Keratinocyte (primary cell): Measurements from ENCODE around the gene PEX5L. TPM values are rescaled to one million over a fixed set of nuclear protein-coding genes. Genes with fewer than 3 reads are reported as not detected.

ENCODE experiments used
- DNase-seq: peaks from one replicate; pipeline ENCODE4 v3.0.0-alpha.2; 2011; ENCODE audit warnings: low read depth, missing footprints, low spot score
- FAIRE-seq: peaks from 2 replicates; lab custom pipeline; 2011; peaks lifted over from hg19 to GRCh38; lab: Jason Lieb, UNC
- H2AFZ ChIP-seq: 2 replicates; pipeline ENCODE4 v1.6.0; 2012; ENCODE audit warnings: low read length, control low read depth, inconsistent platforms; ENCODE audit not compliant: control insufficient read depth
- H3K27ac ChIP-seq: 2 replicates; pipeline ENCODE4 v1.5.1; 2011; ENCODE audit warnings: low read length; ENCODE audit not compliant: control insufficient read depth, insufficient read depth
- H3K27me3 ChIP-seq: 3 replicates; pipeline ENCODE4 v1.6.0; 2011; ENCODE audit warnings: low read length; ENCODE audit not compliant: control insufficient read depth, insufficient read depth; ENCODE audit errors: extremely low read depth
- H3K36me3 ChIP-seq, 2 experiments: 2 replicates in 1 of 2; 3 replicates in 1 of 2; pipeline ENCODE4 v1.5.1; 2011; ENCODE audit warnings: low read length in 2 of 2, mild to moderate bottlenecking in 1 of 2; ENCODE audit not compliant: control insufficient read depth in 2 of 2, insufficient read depth in 2 of 2; ENCODE audit errors: extremely low read depth in 1 of 2
- H3K4me1 ChIP-seq: 3 replicates; pipeline ENCODE4 v1.5.1; 2011; ENCODE audit warnings: low read length; ENCODE audit not compliant: control insufficient read depth, insufficient read depth; ENCODE audit errors: extremely low read depth
- H3K4me2 ChIP-seq: 3 replicates; pipeline ENCODE4 v1.6.0; 2011; ENCODE audit warnings: low read depth, low read length; ENCODE audit not compliant: control insufficient read depth, insufficient read depth; ENCODE audit errors: extremely low read depth
- H3K4me3 ChIP-seq, 3 experiments: fragments of 200-600 bp in 1 of 3; sonication (generic) in 1 of 3; 2 replicates in 2 of 3; 3 replicates in 1 of 3; pipeline ENCODE4 v1.5.1; 2011 to 2016; ENCODE audit warnings: low read length in 3 of 3, mild to moderate bottlenecking in 3 of 3, control low read depth in 2 of 3, inconsistent platforms in 1 of 3, low read depth in 1 of 3, mixed read lengths in 1 of 3, mixed run types in 1 of 3, moderate library complexity in 1 of 3; ENCODE audit not compliant: control insufficient read depth in 2 of 3, insufficient read depth in 2 of 3; ENCODE audit errors: extremely low read depth in 1 of 3
- H3K79me2 ChIP-seq: 2 replicates; pipeline ENCODE4 v1.6.0; 2012; ENCODE audit warnings: low read length; ENCODE audit not compliant: control insufficient read depth, insufficient read depth
- H3K9ac ChIP-seq: 3 replicates; pipeline ENCODE4 v1.6.0; 2011; ENCODE audit warnings: low read length; ENCODE audit not compliant: control insufficient read depth, insufficient read depth; ENCODE audit errors: extremely low read depth
- H3K9me1 ChIP-seq: 3 replicates; pipeline ENCODE4 v1.6.0; 2011; ENCODE audit warnings: low read length; ENCODE audit not compliant: control insufficient read depth, insufficient read depth; ENCODE audit errors: extremely low read depth
- H3K9me3 ChIP-seq: 2 replicates; pipeline ENCODE4 v1.5.1; 2012; ENCODE audit warnings: low read depth, low read length; ENCODE audit not compliant: control insufficient read depth
- H4K20me1 ChIP-seq: 3 replicates; pipeline ENCODE4 v1.6.0; 2011; ENCODE audit warnings: low read length; ENCODE audit not compliant: control insufficient read depth, insufficient read depth; ENCODE audit errors: extremely low read depth
- CTCF ChIP-seq, 3 experiments: IDR thresholded peaks in 1 of 3; conservative IDR thresholded peaks in 1 of 3; optimal IDR thresholded peaks in 1 of 3; 2 replicates in 2 of 3; 3 replicates in 1 of 3; pipeline versions ENCODE3 to v1.5.1; 2011; ENCODE audit warnings: low read length in 3 of 3, mild to moderate bottlenecking in 3 of 3, moderate library complexity in 2 of 3, control low read depth in 1 of 3, inconsistent platforms in 1 of 3; ENCODE audit not compliant: insufficient read depth in 2 of 3; ENCODE audit errors: extremely low read depth in 1 of 3
- EZH2 ChIP-seq: IDR thresholded peaks from one replicate; pipeline ENCODE4 v1.6.1; 2012; ENCODE audit warnings: inconsistent platforms, mild to moderate bottlenecking, low read length, moderate library complexity
- dilution Hi-C: fragments of 300-500 bp; cut with MboI; formaldehyde crosslinking; loops from one replicate; pipeline ENCODE4 v1.7.0; 2020; ENCODE audit warnings: low sequenced_read_pairs; ENCODE audit not compliant: extremely low pct_ligation_motif_present
- polyA plus RNA-seq, 5 experiments: library from polyadenylated mRNA; depleted of rRNA in 3 of 5; stranded (reverse) in 3 of 5; stranded (forward) in 1 of 5; unstranded in 1 of 5; fragments of >200 nt; gene quantifications; 1 replicate in 1 of 5; 2 replicates in 3 of 5; 3 replicates in 1 of 5; pipeline versions ENCODE4 v1.2.1 to v1.2.3, GENCODE V29; 2011 to 2012; ENCODE audit warnings: missing spikeins in 2 of 5, low read depth in 1 of 5, low replicate concordance in 1 of 5

PEX5L gene
- polyA plus RNA-seq, 1 donor (not counting 4 experiments of a cell fraction or from before 2014, with no cell fraction given): 0.92 TPM

- dilution Hi-C loops: no loop called here
- Histone ChIP-seq H3K27ac (no peak overlapping the region), H3K36me3 (no peaks in the 10 kb centered on the region), H3K9me3 (no peaks in the 10 kb centered on the region), H3K4me2 (no peak overlapping the region), H3K79me2 (no peaks in the 10 kb centered on the region), H3K4me3 (no peak overlapping the region), H3K9ac (no peak overlapping the region), H3K27me3 (no peaks in the 10 kb centered on the region), H3K9me1 (no peaks in the 10 kb centered on the region), H2AFZ (no peak overlapping the region), H4K20me1 (no peaks in the 10 kb centered on the region), H3K4me1 (no peaks in the 10 kb centered on the region)
- TF ChIP-seq CTCF (optimal IDR thresholded peaks at IDR 0.05 in 1 of 3, IDR thresholded peaks at IDR 0.05 in 1 of 3, conservative IDR thresholded peaks at IDR 0.05 in 1 of 3; ENCODE audit: extremely low read depth in 1 of 3, insufficient read depth in 2 of 3, low read length in 3 of 3) (no peak), EZH2 (no peak)
- no peak for FAIRE-seq
- DNase-seq: no peak
Measured at GRCh38 chr3:180070925-180071324, 34.2 kb upstream of the PEX5L start.

- Histone ChIP-seq H3K36me3 (no peaks in the 10 kb centered on the region), H3K9me1 (no peaks in the 10 kb centered on the region), H3K9ac (no peak overlapping the region), H3K79me2 (no peaks in the 10 kb centered on the region), H2AFZ (no peak overlapping the region), H3K27ac (no peak overlapping the region), H4K20me1 (no peaks in the 10 kb centered on the region), H3K4me3 (no peak overlapping the region), H3K4me2 (no peak overlapping the region), H3K27me3 (no peaks in the 10 kb centered on the region), H3K4me1 (no peaks in the 10 kb centered on the region), H3K9me3 (no peaks in the 10 kb centered on the region)
- dilution Hi-C loops: no loop called here
- DNase-seq (no peak), FAIRE-seq (no peak)
- no peak for TF ChIP-seq EZH2
- no peak for TF ChIP-seq CTCF (optimal IDR thresholded peaks at IDR 0.05 in 1 of 3, IDR thresholded peaks at IDR 0.05 in 1 of 3, conservative IDR thresholded peaks at IDR 0.05 in 1 of 3; ENCODE audit: extremely low read depth in 1 of 3, insufficient read depth in 2 of 3, low read length in 3 of 3)
Measured at GRCh38 chr3:180068023-180068422, 31.3 kb upstream of the PEX5L start.
